ENCODE results near the gene ADSS1.
A peak's percentile ranks its signal among the peaks of the same experiment; 100 is the strongest.

Gene ADSS1

DNA sequence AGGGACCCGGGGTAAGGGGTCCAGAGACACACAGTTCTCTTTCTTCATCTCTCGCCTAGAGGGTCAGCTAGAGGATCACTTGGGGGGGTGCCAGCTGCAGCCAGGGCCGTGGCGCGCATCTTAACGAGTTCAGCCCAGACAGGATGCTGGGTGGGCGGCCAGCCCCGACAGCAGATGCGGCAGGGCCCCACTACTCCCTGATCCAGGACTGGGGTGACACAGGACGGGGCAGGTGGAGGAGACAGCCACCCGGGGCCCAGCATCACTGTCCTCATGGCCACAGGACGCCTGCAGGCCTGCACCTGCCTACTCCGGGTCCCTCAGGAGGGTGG, 58.7 kb downstream of the ADSS1 start:
- no peak for DNase-seq (ENCODE audit: low read depth, low spot score)

DNA sequence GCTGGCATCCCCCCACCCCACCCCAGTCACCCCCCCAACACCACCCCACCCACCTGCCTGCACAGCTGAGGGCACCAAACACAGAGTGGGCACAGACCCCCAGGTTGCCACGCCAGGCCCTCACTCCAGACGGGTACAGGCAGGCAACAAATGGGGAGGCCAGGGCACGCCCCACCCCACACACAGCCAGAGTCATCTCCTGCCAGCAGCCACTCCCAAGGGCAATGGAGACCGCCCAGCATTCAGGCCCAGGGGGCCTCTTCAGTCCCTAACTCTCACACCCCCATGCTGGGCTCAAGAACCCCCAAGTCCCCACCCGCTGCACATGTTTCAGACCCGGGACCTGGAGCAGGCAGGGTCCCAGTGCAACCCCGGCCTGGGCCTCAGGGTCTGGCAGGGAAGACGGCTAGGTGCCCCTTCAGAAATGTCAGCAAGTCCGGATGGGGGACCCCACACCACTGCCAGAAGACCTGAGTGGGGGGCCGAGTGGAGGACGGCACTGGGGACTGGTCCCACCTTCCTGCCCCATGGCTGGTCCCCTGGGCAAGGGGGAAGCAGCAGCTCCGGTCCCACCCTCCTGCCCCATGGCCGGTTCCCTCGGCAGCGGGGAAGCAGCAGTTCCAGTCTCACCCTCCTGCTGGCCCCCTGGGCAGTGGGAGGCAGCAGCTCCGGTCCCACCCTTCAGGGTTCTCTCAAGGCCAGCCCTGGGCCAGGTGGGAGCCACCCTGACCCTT, 59.6 kb downstream of the ADSS1 start:
- no peak for DNase-seq (ENCODE audit: low read depth, low spot score)

DNA sequence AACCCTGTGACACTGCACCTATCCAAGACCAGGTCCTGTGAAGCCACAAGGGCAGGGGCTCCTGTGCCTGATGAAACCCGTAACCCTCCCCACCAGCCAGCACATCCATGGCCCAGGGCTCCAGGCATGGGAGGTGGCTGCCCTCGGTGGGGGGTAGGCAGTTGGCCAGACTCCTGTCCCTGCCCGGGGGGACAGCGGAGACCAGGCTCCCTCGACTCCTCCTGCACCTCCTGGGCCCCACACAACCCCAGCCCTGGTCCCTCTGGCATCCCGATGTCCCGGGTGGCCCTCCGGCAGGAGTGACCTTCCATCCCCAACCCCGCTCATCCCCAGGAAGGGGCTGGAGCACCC, 60.2 kb downstream of the ADSS1 start:
- no peak for DNase-seq (ENCODE audit: low read depth, low spot score)

DNA sequence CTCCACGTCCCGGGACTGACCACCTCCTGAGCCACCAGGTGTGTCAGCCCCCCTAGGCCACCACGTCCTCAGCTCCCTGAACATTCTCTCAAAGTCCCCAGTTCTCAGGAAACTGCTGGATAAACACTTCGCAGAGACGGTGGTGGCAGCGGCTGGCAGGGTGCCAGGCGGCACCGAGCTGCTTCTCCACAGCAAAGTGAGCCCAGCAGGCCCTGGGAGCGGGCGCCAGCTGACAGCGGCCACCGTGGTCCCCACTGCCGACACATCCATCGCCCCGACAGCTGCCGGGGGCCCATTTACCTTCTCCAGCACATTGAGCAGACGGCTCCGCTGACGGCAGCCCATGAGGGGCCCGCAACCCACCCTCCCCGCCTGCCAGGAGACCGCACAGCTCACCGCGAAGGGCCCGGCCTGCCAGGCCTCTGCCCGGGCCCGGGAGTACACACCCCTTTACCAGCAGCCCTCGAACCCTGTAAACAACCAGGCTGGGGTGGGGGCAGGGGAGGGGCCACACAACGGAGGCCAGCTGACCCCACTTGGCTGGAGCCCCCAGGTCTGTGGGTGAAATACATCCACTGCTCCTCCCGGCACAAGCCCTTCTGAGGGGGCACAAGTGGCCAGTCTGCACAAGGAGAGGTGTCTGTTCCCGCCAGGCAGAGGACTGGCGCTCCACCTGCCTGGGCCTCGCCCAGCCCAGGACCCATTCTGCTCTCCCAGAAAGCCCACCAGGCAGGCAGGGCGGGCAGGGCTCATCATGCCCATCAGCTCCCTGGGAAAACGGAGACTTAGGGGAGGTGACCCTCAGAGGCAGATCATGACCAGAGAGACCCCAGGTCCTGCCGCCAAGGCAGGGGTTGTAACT, 61.0 kb downstream of the ADSS1 start:
- DNase-seq (ENCODE audit: low read depth, low spot score), result no peak

DNA sequence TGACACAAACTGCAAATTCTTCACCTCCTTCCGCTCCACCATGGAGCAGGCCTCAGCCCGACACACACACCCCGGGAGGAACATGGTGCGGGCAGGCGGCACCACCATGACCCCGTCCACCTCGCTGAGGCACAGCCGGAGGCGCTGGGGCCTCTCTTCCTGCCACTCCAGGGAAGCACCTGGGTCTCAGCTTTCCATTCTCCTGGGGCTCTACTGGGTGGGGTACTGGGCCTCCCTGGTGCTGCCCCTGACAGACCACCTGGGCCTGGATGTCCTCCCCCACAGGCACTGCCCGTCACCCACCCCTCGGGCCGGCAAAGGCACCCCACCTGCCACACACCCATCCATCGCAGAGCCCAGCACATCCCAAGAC, 61.7 kb downstream of the ADSS1 start:
- DNase-seq (ENCODE audit: low read depth, low spot score), result no peak

DNA sequence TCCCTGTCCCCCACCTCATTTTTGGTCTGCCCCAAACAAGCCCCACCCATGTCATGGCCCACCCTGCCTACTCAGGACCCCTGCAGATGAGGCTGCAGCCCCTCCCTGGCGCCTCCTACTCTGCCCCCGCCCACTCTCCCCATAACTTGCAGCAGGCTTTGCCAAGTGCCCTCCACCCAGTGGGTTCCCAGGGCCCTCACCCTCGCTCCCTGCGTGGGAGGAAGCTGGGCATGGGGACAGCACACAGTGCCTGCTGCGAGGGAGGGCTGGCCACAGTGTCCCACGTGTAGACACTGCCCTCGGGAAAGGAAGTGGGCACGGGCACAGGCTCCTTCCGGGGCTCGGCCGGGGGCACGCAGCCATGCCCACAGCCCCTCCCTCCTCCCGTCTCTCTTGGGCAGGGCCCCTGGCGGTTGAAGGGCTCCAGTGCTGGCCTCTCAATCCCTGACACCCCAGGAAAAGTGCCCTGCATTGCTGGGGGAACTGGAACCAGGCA, 62.1 kb downstream of the ADSS1 start:
- no peak for DNase-seq (ENCODE audit: low read depth, low spot score)

DNA sequence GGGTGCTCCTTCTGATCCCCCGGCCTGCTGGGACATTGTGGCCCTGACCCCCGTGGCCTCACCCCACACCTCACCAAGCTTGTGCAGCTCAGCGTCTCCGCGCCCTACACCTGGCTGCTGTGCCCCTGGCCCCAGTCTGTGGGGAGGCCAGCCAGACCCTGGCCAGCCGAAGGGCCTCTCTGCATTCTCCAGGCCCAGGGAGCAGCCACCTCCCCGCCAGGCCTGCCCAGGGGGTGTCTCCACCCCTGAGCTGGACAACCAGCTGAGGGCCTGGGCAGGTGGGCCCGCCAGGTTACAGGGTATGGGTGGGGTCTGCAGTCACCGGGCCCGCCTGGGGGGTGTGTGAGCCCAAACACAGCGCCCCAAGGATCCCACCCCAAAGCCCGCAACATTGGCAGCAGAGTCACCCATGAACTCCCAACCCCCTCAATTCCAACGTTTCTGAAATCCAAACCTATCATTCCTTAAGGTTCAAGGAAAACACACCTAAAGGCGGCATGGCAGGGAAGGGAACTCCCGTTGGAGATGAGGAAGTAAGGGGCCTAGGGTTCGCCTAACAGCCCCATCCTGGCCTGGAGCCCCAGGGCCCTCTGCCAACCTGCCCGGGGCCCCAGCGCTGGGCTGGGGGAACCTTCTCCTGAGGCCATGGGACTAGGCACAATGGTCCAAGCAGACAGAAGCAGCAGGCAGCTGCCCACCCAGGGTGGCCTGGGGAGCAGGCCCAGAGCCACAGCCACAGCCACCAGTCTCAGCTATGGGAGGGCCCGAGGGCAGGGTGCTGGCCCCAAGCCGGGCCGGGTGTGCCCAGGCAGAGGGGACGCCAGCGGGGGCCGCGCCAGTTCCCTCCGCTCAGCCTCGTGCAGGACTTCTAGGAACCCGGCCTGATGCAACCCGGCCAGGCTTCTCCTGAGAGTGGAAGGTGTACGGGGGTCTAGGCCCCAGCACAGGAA, 63.0 kb downstream of the ADSS1 start:
- DNase-seq (ENCODE audit: low read depth, low spot score), result no peak

DNA sequence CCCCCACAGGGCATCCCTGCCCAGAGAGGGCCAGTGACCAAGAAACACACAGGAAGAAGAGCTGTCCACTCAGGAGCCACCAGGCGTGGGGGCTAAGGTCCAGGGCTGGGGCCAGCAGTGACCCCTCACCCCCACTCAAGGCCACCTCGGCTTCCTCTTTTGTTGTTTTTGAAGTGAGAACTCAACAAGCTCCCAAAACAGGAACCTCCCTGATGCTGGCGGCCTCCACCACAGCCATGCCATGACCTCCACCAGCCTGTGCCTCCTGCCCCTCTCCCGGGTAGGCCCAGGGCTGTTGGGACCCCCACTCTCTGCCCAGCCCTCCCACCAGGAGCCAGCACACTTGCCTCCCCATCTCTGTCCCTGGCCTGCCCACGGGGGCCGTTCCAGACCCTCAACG, 63.7 kb downstream of the ADSS1 start:
- no peak for DNase-seq (ENCODE audit: low read depth, low spot score)

DNA sequence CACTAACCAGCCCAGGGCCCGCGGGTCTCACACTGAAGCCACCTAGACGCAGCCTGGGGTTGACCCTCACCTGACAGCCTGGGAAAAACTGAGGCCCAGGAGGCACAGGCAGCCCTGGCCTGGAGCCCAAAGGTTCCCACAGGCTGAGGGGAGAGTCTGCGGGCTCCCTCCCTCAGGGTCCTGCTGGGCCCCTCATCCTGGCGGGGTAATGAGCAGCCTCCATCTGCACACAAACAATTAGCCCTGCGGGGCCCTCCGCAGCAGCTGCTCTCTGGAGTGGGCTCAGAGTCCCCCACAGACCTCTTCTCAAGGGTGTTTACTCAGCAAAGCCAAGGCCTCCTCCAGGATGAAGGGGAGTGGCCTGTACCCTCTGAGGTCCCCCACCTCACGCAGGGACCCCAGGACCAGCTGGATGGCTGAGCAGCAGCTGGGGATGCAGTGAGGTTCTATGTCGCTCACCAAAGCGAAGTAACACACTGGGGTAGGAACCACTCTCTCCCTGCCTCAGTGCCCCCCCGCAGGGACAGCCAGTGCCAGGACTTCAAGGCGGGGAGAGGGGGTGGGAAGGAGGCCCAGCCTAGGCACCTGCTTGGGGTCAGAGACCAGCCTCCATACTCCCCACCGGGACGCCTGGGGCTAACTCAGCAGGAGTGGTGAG, 64.3 kb downstream of the ADSS1 start:
- DNase-seq (ENCODE audit: low read depth, low spot score), result no peak

DNA sequence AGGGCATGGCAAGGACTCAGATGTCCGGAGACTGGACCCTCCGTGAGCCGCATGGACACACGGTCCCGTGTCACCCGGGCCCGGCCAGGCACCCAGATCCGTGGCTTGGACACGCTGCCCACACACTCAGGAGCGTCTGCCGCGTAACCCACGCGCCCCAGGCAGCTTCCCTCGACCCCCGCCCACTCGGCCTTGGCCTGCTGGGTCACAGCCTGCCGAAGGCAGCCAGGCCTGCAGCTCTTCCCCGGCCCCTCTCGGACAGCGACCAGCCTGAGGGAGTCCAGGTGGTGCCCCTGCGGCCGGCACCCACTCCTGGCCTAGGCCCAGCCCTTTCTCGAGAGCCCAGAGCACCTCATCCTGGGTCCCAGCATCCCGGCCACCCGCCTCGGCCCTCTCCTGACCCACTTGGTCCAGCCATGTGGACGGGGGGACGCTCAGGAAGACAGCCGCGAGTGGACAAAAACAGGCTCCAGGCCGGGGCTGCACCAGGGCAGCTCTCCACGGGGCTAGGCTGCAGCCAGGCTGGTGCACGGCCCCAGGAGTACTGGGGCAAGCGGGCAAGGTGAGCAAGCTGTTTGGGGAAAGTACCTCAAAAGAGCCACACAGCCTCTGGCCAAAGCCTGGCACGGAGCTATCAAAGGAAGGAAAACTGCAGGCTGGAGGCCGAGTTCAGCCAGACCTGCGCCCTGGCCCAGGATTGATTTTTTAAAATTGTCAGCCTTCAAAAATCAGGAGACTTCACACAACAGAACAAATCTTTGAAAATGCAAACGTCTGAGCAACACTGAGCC, 65.0 kb downstream of the ADSS1 start:
- no peak for DNase-seq (ENCODE audit: low read depth, low spot score)

DNA sequence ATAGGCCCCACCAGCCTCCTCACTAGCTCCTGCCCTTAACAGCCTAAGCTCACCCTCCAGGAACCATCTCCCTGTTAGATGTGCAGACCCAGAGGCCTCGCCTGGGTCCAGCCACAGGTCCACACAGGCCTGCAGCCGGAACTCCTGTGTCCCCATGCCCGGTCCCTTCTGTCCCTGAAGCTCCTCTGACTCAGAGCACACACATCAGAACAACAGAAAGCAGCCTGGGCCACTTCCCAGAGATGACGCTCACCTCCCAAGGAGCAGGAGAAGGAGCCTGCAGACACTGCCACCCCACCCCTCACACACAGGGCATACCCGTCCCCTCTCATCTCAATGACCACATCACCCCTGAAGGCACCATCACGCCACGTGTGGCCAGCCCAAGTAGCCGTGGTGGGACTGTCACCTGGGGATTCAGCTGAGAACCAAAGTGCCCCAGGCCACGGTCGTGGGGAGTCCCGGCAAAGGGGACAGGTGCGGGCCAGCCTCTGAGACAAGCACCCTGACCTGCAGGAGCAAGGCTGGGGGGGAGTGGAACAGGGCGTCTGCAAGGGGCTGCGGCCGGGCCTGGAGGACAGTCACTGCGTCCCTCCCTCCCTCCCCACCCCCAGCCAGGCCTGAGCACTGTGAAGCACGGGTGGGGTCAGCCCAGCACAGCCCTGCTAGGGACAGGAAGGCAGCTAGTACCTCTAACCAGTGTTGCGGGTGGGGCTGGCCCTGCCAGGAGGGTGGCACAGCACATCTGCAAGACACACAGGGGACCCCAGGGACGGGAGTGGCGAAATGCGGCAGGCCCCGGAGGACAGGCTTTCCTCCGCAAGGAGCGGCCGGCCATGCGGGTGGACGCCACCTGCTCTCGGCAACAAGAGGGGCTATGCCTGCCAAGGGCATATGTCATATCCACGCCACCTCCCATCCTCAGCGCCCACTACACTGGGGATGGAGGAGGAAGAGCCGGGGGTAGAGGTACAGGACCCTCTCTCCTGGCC, 66.0 kb downstream of the ADSS1 start:
- no peak for DNase-seq (ENCODE audit: low read depth, low spot score)

DNA sequence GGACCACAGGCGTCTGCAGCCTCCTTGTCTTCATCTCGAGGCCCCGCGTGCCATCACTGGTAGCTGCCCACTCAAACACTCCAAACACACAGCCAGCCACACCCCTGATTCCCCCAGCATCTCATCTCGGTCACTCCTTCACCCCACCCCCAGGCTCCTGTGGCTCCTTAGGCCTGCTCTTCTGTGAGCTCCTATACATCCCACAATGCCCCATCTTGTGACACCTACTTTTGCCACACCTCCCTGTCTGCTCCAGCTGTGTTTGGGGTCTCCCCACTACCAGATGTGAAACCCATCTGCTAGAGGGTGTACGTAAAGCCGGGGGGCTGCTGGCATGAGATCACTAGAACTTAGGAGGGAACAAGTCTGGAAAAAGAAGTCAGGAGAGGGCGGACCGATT, 67.4 kb downstream of the ADSS1 start:
- no peak for DNase-seq (ENCODE audit: low read depth, low spot score)

DNA sequence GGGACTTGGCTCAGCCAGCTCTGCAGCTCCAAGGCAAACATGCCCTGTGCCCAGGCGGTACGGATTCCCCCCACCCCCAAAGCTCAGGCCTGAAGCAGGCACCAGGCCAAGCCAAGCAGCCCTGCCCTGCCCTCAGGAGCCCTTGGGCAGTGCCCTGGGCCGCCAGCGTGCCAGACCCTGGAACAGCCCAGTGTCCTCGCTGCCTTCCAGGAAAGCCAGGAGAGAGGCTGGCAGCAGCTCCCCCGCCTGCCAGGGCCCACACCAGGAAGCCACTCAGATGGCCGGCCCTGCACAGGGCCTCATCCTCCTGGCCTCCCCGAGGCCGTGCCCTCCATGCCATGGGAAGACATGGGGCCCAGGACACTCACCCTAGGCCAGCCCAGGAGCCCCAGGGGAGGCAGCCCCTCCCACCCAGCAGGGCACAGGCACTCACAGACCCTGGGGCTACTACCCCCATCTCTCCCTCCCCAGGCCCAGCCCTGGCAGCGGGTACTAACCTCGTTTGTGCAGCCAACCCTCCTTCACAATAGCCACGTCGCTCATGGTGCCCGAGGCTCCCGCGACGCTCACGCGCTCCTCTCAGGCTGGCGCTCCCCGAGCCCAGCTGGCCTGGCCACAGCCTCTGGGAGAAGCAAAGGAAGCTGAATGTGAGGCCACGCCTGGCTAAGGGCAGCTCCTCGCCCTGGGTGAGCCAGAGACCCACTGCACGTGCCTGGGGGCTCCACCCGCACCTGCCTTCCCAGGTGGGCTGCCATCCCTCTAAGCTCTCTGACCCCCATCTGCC, 68.3 kb downstream of the ADSS1 start:
- no peak for DNase-seq (ENCODE audit: low read depth, low spot score)

DNA sequence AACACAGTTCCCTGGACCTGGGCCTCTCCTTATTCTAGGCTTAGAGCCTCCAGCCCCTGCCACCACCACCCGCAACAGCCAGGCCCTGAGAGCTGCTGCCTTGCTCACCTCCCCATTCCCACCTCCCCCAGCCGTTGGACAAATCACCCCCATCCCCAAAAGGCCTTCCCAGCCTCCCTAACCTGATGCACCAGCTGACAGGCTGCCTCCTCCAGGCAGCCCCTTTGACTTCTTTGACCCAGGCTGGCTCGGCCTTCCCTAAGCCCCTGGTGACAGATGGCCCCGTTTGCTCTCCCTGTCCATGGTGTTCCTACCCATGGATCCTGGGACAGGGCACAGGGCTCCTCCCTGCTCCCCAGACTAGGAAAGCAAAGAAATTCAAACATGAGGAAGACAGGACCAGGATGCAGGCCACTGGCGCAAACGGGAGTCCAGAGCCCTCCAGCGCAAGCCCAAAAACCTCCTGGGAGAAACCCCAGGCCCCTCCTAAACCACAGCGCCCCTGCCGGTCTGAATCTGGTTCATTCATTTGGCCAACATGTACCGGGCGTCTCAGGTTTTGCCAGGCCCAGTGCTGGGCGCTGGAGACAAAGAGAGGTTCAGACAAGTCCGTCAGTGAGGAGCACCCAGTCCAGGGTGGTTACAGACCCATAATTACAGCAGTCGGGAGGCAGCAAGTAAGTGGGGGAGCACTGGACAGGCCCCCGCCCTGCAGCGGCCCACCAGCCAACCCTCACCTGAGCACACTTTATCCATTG, 69.1 kb downstream of the ADSS1 start:
- no peak for DNase-seq (ENCODE audit: low read depth, low spot score)

DNA sequence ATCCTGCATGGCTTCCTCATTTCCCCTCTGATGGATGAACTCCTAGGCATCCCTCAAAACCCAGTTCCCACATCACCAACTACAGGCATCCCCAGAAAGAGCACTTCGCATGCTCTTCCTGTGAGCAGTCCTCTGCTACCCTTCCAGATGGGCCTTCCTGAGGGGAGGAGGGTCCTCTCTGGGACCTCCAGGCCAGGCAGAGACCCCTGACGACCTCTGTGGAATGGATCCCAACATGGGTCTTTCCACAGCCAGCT, 69.6 kb downstream of the ADSS1 start:
- no peak for DNase-seq (ENCODE audit: low read depth, low spot score)

DNA sequence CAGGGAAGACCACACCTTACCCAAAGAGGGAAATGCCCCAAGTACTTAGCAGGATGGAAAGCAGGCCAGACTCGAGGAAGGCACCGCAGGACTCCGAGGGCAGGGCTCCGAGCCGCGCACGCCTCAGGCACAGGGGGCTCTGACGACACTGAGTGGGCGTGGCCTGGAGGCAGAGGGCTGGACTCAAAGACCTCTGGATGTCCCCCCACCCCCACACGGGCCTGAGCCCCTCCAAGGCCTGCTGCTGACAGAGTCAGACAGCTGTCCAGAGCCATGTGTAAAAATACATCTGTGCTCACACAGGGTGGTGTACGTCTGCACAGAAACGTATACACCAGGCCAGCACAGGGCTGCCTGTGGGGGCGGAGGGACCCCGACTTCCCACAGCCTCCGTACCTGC, 70.1 kb downstream of the ADSS1 start:
- peak; percentile 51 for DNase-seq (ENCODE audit: low read depth, low spot score)

DNA sequence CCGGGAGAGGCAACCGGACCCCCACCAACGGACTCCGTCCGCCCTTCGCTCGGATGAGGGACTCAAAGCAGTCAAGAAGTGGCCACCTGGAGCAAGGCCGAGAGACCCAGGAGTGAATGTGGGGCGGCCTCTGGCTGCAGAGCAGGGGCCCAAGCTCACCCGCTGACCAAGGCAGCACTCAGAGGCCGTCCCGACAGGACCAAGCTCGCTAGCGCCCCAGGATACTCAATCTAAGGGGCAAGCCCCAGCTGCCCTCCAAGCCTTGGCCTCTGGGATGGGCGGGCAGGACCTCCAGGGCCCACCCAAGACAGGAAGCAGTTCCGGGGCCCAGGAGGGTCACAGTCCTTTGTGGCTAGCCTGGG, 70.6 kb downstream of the ADSS1 start:
- DNase-seq (ENCODE audit: low read depth, low spot score), result no peak

DNA sequence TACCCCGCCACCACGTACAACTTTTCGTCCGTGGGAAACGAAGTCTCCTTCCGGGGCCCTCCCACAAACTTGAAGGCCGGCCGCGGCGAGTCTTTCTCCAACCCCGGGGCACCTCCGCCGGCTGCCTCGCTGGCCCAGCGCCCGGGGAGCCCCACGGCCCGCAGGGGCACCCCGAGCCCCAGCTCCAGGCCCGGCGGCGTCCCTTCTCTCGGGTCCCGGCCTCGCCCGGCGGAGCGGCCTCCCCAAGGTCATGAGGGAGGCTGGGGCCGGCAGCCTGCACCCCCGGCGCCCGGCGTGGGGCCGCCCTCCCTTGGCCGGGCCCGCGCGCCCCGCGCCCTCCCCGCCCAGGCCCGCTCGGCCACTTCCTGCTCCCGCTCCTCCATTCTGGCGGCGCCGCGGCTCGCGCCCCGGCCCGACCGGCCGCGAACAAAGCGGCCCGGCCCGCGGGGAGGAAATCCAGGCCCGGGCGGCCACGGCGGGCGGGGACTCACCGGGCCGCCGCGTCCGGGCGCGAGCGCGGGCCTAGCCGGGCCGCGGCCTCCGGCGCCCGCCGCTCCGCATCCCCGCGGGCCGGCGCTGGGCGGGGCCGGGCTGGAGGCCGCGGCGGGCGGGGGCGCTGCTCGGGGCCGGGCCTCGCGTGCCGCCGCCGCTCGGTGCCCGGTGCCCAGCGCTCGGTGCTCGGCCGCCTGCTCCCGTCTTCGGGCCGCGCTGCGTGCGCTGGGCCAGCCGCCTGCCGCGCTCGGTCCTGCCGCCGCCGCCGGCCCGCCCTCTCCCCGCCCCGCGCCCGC, 71.2 kb downstream of the ADSS1 start, which contains the start of gene AKT1:
TSS of gene AKT1 (minus strand) at position 756 of the 788 bp plus-strand sequence. CDS start 3,105 bp downstream, outside the sequence.
- no peak for DNase-seq (ENCODE audit: low read depth, low spot score)

Data from brain pericyte (primary cell).